Ascending aorta (tissue), 2 donors: ENCODE measurements around the gene COL6A1. TPM values are rescaled to one million over a fixed set of nuclear protein-coding genes. Genes with fewer than 3 reads are reported as not detected.

Experiments
- DNase-seq, 2 donors: peaks; one replicate each; pipeline ENCODE4 v3.0.0-alpha.2; 2019; ENCODE audit warnings: low spot score in 2 of 2
- H3K27ac ChIP-seq, 2 donors: fragments of 200-600 bp; sonication (generic); one replicate each; pipeline ENCODE4 v1.5.1; 2016 to 2017; ENCODE audit warnings: mild to moderate bottlenecking in 1 of 2
- H3K27me3 ChIP-seq: fragments of 200-600 bp; sonication (generic); one replicate; pipeline ENCODE4 v1.5.1; 2017
- H3K36me3 ChIP-seq, 2 donors: fragments of 200-600 bp; sonication (generic); one replicate each; pipeline ENCODE4 v1.5.1; 2016
- H3K4me1 ChIP-seq, 2 donors: fragments of 200-600 bp; sonication (generic); one replicate each; pipeline ENCODE4 v1.5.1; 2016 to 2017; ENCODE audit warnings: mild to moderate bottlenecking in 1 of 2
- H3K4me3 ChIP-seq, 2 donors: fragments of 200-600 bp; sonication (generic); one replicate each; pipeline ENCODE4 v1.5.1; 2016 to 2017; ENCODE audit warnings: mild to moderate bottlenecking in 1 of 2
- H3K9me3 ChIP-seq, 2 donors: fragments of 200-600 bp; sonication (generic); one replicate each; pipeline ENCODE4 v1.5.1; 2016
- CTCF ChIP-seq, 3 experiments: fragments of 200-600 bp in 2 of 3; fragments of 450-650 bp in 1 of 3; sonication (generic) in 2 of 3; IDR thresholded peaks; one replicate each; pipeline ENCODE4 v1.5.1; 2016 to 2019; ENCODE audit warnings: antibody characterized with exemption in 3 of 3, mild to moderate bottlenecking in 1 of 3, moderate library complexity in 1 of 3
- intact Hi-C: fragments of 100-400 bp; cut with DNase I; formaldehyde crosslinking; loops from one replicate; pipeline ENCODE4 v1.15.1; 2023
- total RNA-seq: library from RNA; depleted of rRNA; stranded (reverse); fragments of >200 nt; gene quantifications from one replicate; pipeline ENCODE4 v1.1.0, GENCODE V29; 2016

COL6A1 gene
- total RNA-seq, 1 donor from 2014 or later = 1,564 TPM

GRCh38 chr21:45986316-45987051 is 4.9 kb downstream of the COL6A1 start:
- H3K27ac ChIP-seq = peak overlapping the region; percentile 46 to 93
- TF ChIP-seq CTCF (IDR thresholded peaks at IDR 0.05) = no peak
- DNase-seq = no peak
- intact Hi-C loops = no loop called here
- no peaks in the 10 kb centered on the region for H3K27me3 ChIP-seq
- H3K9me3 ChIP-seq = no peaks in the 10 kb centered on the region
- H3K4me3 ChIP-seq = no peak overlapping the region
- H3K36me3 ChIP-seq = peaks cover 69 to 70% of the 10 kb centered on the region in 2 donors
- H3K4me1 ChIP-seq = peaks cover 9 to 18% of the 10 kb centered on the region in 2 donors

- TF ChIP-seq CTCF (IDR thresholded peaks at IDR 0.05) = no peak
- H3K9me3 ChIP-seq = no peaks in the 10 kb centered on the region
- peaks cover 76 to 77% of the 10 kb centered on the region in 2 donors for H3K36me3 ChIP-seq
- intact Hi-C loops = no loop called here
- peak overlapping the region; percentile 46 to 93 for H3K27ac ChIP-seq
- H3K27me3 ChIP-seq = no peaks in the 10 kb centered on the region
- DNase-seq = peak in 1 of 2 donors; percentile 63
- H3K4me3 ChIP-seq = no peak overlapping the region
- peaks cover 9 to 18% of the 10 kb centered on the region in 2 donors for H3K4me1 ChIP-seq
Measured at GRCh38 chr21:45987121-45987711, 5.6 kb downstream of the COL6A1 start.

- peaks cover 10 to 21% of the 10 kb centered on the region in 2 donors for H3K4me1 ChIP-seq
- no peak for TF ChIP-seq CTCF (IDR thresholded peaks at IDR 0.05)
- peaks cover 91% of the 10 kb centered on the region in 2 donors for H3K36me3 ChIP-seq
- no peak overlapping the region for H3K4me3 ChIP-seq
- DNase-seq = peak in 1 of 2 donors; percentile 62
- H3K9me3 ChIP-seq = no peaks in the 10 kb centered on the region
- peak overlapping the region; percentile 59 to 82 for H3K27ac ChIP-seq
- intact Hi-C loops = no loop called here
- no peaks in the 10 kb centered on the region for H3K27me3 ChIP-seq
Measured at GRCh38 chr21:45988366-45989347, 7.1 kb downstream of the COL6A1 start.

- H3K9me3 ChIP-seq = no peaks in the 10 kb centered on the region
- H3K27ac ChIP-seq = peak overlapping the region; percentile 59 to 82
- H3K4me1 ChIP-seq = peaks cover 2 to 12% of the 10 kb centered on the region in 2 donors
- H3K36me3 ChIP-seq = peaks cover 92 to 93% of the 10 kb centered on the region in 2 donors
- DNase-seq = no peak
- intact Hi-C loops = no loop called here
- no peak for TF ChIP-seq CTCF (IDR thresholded peaks at IDR 0.05)
- no peaks in the 10 kb centered on the region for H3K27me3 ChIP-seq
- no peak overlapping the region for H3K4me3 ChIP-seq
Measured at GRCh38 chr21:45989355-45990048, 7.9 kb downstream of the COL6A1 start.
